C4-2B (cell line): Measurements from ENCODE around the gene KCNQ1.

Experiments used
- ZFX ChIP-seq: fragments of 450-650 bp; IDR thresholded peaks from 2 replicates; pipeline ENCODE4 v1.6.1; 2017
- TF ChIP-seq, protein P1 (sequence below): fragments of 450-650 bp; conservative IDR thresholded peaks from 2 replicates; pipeline ENCODE4 v1.5.1; 2017; ENCODE audit warnings: mild to moderate bottlenecking

DNA sequence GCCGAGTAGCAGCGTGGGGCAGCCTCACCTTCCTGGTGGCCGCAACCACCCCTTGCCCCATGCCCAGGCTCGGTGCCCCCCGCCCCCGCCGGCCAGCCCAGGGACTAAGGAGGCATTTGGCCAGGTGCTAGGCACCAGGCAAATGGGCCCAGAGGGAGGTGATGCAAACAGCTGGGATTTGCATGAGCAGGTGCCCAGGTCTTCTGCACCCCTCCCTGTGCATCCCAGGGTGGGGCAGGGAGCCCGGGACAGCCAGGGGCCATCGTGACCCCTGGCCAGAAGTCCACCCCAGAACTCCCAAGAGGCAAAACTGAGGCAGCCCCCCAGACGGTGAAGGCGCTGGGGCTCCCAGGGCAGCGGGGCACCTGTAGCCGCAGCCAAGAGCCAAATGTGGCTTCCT is 18.6 kb upstream of the KCNQ1 start:
- TF ChIP-seq, protein P1, sequence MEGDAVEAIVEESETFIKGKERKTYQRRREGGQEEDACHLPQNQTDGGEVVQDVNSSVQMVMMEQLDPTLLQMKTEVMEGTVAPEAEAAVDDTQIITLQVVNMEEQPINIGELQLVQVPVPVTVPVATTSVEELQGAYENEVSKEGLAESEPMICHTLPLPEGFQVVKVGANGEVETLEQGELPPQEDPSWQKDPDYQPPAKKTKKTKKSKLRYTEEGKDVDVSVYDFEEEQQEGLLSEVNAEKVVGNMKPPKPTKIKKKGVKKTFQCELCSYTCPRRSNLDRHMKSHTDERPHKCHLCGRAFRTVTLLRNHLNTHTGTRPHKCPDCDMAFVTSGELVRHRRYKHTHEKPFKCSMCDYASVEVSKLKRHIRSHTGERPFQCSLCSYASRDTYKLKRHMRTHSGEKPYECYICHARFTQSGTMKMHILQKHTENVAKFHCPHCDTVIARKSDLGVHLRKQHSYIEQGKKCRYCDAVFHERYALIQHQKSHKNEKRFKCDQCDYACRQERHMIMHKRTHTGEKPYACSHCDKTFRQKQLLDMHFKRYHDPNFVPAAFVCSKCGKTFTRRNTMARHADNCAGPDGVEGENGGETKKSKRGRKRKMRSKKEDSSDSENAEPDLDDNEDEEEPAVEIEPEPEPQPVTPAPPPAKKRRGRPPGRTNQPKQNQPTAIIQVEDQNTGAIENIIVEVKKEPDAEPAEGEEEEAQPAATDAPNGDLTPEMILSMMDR, result no peak
- no peak for TF ChIP-seq ZFX
